ENCODE data around the gene RNF145.

DNA sequence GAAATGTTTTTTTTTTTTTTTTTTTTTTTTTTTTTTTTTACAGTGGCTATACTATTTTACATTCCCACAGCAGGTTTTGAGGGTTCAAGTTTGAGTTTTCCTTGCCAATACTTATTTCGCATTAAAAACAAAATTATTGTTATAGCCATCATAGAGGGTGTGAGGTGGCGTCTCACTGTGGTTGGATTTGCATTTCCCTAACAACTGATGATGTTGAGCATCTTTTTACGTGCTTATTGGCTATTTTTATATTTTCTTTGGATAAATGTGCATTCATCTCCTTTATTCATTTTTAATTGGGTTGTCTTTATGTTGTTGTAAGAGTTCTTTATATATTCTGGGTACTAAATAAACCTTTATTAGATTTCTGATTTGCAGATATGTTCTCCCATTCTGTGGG, 34.8 kb upstream of the RNF145 start:
- TF ChIP-seq ZNF384 (IDR thresholded peaks at IDR 0.05), result no peak
- TF ChIP-seq ARNT (IDR thresholded peaks at IDR 0.05), result no peak
- no peak for TF ChIP-seq SUZ12 (IDR thresholded peaks at IDR 0.05)
- TF ChIP-seq, protein P1, sequence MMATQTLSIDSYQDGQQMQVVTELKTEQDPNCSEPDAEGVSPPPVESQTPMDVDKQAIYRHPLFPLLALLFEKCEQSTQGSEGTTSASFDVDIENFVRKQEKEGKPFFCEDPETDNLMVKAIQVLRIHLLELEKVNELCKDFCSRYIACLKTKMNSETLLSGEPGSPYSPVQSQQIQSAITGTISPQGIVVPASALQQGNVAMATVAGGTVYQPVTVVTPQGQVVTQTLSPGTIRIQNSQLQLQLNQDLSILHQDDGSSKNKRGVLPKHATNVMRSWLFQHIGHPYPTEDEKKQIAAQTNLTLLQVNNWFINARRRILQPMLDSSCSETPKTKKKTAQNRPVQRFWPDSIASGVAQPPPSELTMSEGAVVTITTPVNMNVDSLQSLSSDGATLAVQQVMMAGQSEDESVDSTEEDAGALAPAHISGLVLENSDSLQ (IDR thresholded peaks at IDR 0.05), result no peak

All from HEK293T (cell line).